ENCODE results near the gene ENTPD8. TPM values are rescaled to one million over a fixed set of nuclear protein-coding genes. Genes with fewer than 3 reads are reported as not detected.

The ENTPD8 gene
- total RNA-seq, 2 donors from 2014 or later: 0.33 to 0.75 TPM

GRCh38 chr9:137441935-137442321 is 771 bp upstream of the ENTPD8 start:
- Histone ChIP-seq H3K27ac (ENCODE audit: low read depth, low read length) (no peak overlapping the region), H3K4me3 (ENCODE audit: low read length) (no peak overlapping the region), H3K9ac (ENCODE audit: extremely low read depth, low read length, poor library complexity, severe bottlenecking) (no peak overlapping the region), H3K27me3 (ENCODE audit: control insufficient read depth, insufficient read depth, low read length, poor library complexity, severe bottlenecking) (peaks cover 9% of the 10 kb centered on the region), H3K36me3 (ENCODE audit: control insufficient read depth, insufficient read depth, low read length) (no peaks in the 10 kb centered on the region), H3K9me3 (ENCODE audit: control insufficient read depth, low read length) (no peaks in the 10 kb centered on the region), H3K4me1 (ENCODE audit: control insufficient read depth, insufficient read depth, low read length) (no peaks in the 10 kb centered on the region)
- H3K27me3 Mint-ChIP-seq (ENCODE audit: insufficient read depth): peaks cover 18% of the 10 kb centered on the region
- H3K4me1 Mint-ChIP-seq: peaks cover 5% of the 10 kb centered on the region
- TF ChIP-seq, protein P1, sequence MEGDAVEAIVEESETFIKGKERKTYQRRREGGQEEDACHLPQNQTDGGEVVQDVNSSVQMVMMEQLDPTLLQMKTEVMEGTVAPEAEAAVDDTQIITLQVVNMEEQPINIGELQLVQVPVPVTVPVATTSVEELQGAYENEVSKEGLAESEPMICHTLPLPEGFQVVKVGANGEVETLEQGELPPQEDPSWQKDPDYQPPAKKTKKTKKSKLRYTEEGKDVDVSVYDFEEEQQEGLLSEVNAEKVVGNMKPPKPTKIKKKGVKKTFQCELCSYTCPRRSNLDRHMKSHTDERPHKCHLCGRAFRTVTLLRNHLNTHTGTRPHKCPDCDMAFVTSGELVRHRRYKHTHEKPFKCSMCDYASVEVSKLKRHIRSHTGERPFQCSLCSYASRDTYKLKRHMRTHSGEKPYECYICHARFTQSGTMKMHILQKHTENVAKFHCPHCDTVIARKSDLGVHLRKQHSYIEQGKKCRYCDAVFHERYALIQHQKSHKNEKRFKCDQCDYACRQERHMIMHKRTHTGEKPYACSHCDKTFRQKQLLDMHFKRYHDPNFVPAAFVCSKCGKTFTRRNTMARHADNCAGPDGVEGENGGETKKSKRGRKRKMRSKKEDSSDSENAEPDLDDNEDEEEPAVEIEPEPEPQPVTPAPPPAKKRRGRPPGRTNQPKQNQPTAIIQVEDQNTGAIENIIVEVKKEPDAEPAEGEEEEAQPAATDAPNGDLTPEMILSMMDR (conservative IDR thresholded peaks at IDR 0.05): no peak
- H3K9me3 Mint-ChIP-seq: no peaks in the 10 kb centered on the region
- no peak overlapping the region for H3K27ac Mint-ChIP-seq
- H3K36me3 Mint-ChIP-seq (ENCODE audit: low read depth): no peaks in the 10 kb centered on the region
- no peak for DNase-seq
- WGBS, 2 experiments (ENCODE audit: insufficient coverage in 1 of 2, insufficient read length in 1 of 2): 14 to 28% methylated on average over 1 to 5 of the region's 7 CpGs
- H3K4me3 Mint-ChIP-seq: peak overlapping the region; percentile 48

GRCh38 chr9:137439158-137439714 is 1.9 kb downstream of the ENTPD8 start:
- WGBS, 2 experiments (ENCODE audit: insufficient coverage in 1 of 2, insufficient read length in 1 of 2): 79 to 88% methylated on average over 14 to 18 of the region's 18 CpGs
- Histone ChIP-seq H3K27ac (ENCODE audit: low read depth, low read length) (no peak overlapping the region), H3K4me1 (ENCODE audit: control insufficient read depth, insufficient read depth, low read length) (no peaks in the 10 kb centered on the region), H3K9me3 (ENCODE audit: control insufficient read depth, low read length) (no peaks in the 10 kb centered on the region), H3K36me3 (ENCODE audit: control insufficient read depth, insufficient read depth, low read length) (no peaks in the 10 kb centered on the region), H3K9ac (ENCODE audit: extremely low read depth, low read length, poor library complexity, severe bottlenecking) (no peak overlapping the region), H3K4me3 (ENCODE audit: low read length) (no peak overlapping the region), H3K27me3 (ENCODE audit: control insufficient read depth, insufficient read depth, low read length, poor library complexity, severe bottlenecking) (peaks cover 9% of the 10 kb centered on the region)
- peaks cover 17% of the 10 kb centered on the region for H3K27me3 Mint-ChIP-seq (ENCODE audit: insufficient read depth)
- H3K4me1 Mint-ChIP-seq: peaks cover 2% of the 10 kb centered on the region
- H3K27ac Mint-ChIP-seq: no peak overlapping the region
- no peak for DNase-seq
- no peak overlapping the region for H3K4me3 Mint-ChIP-seq
- H3K9me3 Mint-ChIP-seq: no peaks in the 10 kb centered on the region
- no peaks in the 10 kb centered on the region for H3K36me3 Mint-ChIP-seq (ENCODE audit: low read depth)
- TF ChIP-seq, protein P1 (conservative IDR thresholded peaks at IDR 0.05): no peak

DNA sequence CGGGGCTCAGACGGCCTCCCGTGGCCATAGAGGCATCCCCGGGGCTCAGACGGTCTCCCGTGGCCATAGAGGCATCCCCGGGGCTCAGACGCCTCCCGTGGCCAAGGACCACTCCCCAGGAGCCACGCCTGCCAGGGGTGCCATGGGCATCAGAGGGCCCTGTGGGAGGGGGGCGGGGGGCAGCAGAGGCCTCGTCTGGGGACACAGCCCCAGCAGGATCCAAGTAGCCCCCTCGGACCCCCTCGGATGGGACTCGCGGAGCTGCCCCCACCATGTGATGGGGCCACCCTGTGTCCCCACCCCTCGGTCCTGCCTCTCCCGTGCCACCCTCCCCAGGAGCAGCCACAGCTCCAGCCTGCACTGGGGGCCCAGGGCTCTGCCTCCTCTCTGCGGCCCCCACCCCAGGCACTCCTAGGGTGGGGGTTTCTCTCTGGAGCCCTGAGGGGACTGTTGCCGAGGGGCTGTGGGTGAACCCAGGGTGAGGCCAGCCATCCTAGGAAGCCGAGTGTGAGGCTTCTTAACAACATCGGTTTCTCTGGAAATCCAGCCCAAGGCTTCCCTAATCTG is 2.5 kb downstream of the ENTPD8 start:
- H3K4me3 Mint-ChIP-seq: no peak overlapping the region
- no peak overlapping the region for H3K27ac ChIP-seq (ENCODE audit: low read depth, low read length)
- 91 to 94% methylated on average over 9 to 22 of the region's 22 CpGs for WGBS, 2 experiments (ENCODE audit: insufficient coverage in 1 of 2, insufficient read length in 1 of 2)
- H3K4me3 ChIP-seq (ENCODE audit: low read length): no peak overlapping the region
- peaks cover 2% of the 10 kb centered on the region for H3K4me1 Mint-ChIP-seq
- H3K9me3 ChIP-seq (ENCODE audit: control insufficient read depth, low read length): no peaks in the 10 kb centered on the region
- peaks cover 9% of the 10 kb centered on the region for H3K27me3 ChIP-seq (ENCODE audit: control insufficient read depth, insufficient read depth, low read length, poor library complexity, severe bottlenecking)
- peaks cover 17% of the 10 kb centered on the region for H3K27me3 Mint-ChIP-seq (ENCODE audit: insufficient read depth)
- H3K27ac Mint-ChIP-seq: no peak overlapping the region
- H3K36me3 ChIP-seq (ENCODE audit: control insufficient read depth, insufficient read depth, low read length): no peaks in the 10 kb centered on the region
- H3K4me1 ChIP-seq (ENCODE audit: control insufficient read depth, insufficient read depth, low read length): no peaks in the 10 kb centered on the region
- H3K9ac ChIP-seq (ENCODE audit: extremely low read depth, low read length, poor library complexity, severe bottlenecking): no peak overlapping the region
- no peaks in the 10 kb centered on the region for H3K9me3 Mint-ChIP-seq
- H3K36me3 Mint-ChIP-seq (ENCODE audit: low read depth): no peaks in the 10 kb centered on the region
- TF ChIP-seq, protein P1 (conservative IDR thresholded peaks at IDR 0.05): no peak
- DNase-seq: no peak
